IMR-90 (cell line): ENCODE results near the gene COL15A1.

Source experiments
- CEBPB ChIP-seq: IDR thresholded peaks from 2 replicates; pipeline ENCODE4 v1.6.1; 2012; ENCODE audit warnings: low read depth, low read length, improper control_type of control experiment
- NFE2L2 ChIP-seq: fragments of 150-350 bp; IDR thresholded peaks from 2 replicates; pipeline ENCODE4 v1.6.1; 2016; ENCODE audit warnings: low read depth, mild to moderate bottlenecking, low read length
- POLR2A ChIP-seq: IDR thresholded peaks from 2 replicates; pipeline ENCODE4 v1.6.1; 2012; ENCODE audit warnings: mild to moderate bottlenecking, low read depth, low read length
- RAD21 ChIP-seq: IDR thresholded peaks from 2 replicates; pipeline ENCODE4 v1.6.1; 2012; ENCODE audit warnings: low read length, improper control_type of control experiment
- SMC3 ChIP-seq: fragments of 150-350 bp; IDR thresholded peaks from 2 replicates; pipeline ENCODE4 v1.6.1; 2016; ENCODE audit warnings: low read depth, mild to moderate bottlenecking, antibody characterized with exemption, low read length, moderate library complexity
- TF ChIP-seq, protein P1 (sequence below): conservative IDR thresholded peaks from 2 replicates; pipeline ENCODE4 v1.5.1; 2012; ENCODE audit warnings: mild to moderate bottlenecking, low read depth, low read length, improper control_type of control experiment

GRCh38 chr9:99004717-99005460, 61.2 kb downstream of the COL15A1 start:
- TF ChIP-seq, protein P1, sequence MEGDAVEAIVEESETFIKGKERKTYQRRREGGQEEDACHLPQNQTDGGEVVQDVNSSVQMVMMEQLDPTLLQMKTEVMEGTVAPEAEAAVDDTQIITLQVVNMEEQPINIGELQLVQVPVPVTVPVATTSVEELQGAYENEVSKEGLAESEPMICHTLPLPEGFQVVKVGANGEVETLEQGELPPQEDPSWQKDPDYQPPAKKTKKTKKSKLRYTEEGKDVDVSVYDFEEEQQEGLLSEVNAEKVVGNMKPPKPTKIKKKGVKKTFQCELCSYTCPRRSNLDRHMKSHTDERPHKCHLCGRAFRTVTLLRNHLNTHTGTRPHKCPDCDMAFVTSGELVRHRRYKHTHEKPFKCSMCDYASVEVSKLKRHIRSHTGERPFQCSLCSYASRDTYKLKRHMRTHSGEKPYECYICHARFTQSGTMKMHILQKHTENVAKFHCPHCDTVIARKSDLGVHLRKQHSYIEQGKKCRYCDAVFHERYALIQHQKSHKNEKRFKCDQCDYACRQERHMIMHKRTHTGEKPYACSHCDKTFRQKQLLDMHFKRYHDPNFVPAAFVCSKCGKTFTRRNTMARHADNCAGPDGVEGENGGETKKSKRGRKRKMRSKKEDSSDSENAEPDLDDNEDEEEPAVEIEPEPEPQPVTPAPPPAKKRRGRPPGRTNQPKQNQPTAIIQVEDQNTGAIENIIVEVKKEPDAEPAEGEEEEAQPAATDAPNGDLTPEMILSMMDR: no peak
- TF ChIP-seq POLR2A (no peak), RAD21 (no peak), SMC3 (no peak), CEBPB (no peak), NFE2L2 (no peak)
